HG03442 (cell line): Measurements from ENCODE around the gene LRRC4B.

ENCODE experiments used
- ATAC-seq: cut with Tn5 transposase; IDR thresholded peaks from one replicate; pipeline ENCODE4 v1.9.1; 2021; ENCODE audit warnings: mild to moderate bottlenecking, moderate library complexity; ENCODE audit not compliant: unreplicated experiment

The LRRC4B gene

DNA sequence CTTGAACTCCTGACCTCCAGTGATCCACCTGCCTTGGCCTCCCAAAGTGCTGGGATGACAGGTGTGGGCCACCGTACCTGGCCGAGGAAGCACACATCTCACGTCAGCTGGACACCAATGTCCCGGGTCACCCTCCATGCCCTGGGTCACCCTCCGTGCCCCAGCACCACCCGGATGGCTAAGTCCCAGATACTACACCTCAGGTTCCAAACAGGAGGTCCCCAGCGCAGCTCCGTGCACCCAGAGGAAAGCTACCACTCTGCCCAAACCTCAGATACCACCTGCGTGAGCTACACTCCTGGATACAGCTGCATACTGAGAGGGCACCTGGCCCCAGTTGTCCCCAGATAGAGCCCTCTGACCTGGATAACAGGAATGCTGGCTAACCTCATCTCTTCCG lies 14.0 kb downstream of the LRRC4B start:
- no peak for ATAC-seq

DNA sequence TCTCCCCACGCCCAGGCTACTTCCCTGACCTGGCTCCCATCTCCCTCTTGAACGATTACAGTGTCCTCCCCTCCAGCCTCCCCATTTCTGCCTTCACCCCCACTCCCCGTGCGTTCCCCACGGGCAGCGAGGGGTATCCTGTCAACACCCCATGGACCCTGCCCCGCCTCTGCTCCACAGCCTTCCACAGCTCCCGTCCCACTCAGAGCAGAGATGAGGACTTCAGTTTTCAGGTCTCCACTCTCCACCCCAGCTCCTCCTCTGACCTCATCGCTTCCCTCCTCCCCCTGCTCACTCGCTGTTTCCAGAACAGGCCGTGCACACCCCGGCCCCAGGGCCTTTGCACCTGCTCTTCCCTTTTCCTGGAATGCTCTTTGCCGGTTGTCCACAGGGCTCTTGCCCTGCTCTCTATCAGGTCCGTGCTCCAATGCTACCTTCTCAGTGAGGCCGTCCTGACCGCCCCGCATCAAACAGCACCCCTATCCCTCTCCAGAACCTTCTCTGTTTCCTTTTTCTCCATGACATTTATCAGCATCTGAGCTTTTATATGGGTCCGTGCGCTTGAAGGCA lies 15.0 kb downstream of the LRRC4B start:
- ATAC-seq, result no peak

DNA sequence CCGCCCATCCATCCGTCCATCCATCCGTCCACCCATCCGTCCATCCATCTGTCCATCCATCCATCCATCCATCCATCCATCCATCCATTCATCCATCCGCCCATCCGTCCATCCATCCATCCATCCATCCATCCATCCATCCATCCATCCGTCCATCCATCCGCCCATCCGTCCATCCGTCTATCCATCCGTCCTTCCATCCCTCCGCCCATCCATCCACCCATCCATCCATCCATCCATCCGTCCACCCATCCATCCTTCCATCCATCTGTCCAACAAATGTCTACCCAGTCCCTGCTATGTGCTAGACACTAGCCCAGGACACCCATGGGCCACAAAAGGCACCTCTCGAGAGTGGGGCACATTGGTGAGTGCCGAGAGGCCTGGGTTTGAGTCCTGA lies 15.7 kb downstream of the LRRC4B start:
- no peak for ATAC-seq

- no peak for ATAC-seq
Observed at GRCh38 chr19:50551715-50552187, 16.5 kb downstream of the LRRC4B start.

- ATAC-seq, result no peak
Observed at GRCh38 chr19:50551034-50551714, 17.1 kb downstream of the LRRC4B start.

DNA sequence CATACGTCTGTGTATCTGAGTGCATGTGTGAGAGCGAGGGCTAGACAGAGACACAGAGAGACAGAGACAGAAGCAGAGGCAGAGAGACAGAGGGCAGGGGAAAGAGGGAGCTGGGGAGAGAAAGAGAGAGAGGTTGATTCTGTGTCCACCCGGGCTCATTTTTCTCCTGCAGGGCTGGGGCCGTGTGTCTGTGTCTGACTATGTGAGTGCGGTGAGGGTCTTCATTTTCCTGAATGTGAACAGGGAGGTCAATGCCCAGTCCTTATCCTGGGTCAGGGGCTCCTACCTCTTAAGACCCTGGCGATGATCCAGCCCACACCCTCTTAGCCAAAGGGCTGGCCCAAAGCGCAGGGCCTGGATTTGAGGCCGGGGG lies 17.7 kb downstream of the LRRC4B start:
- ATAC-seq, result no peak

- ATAC-seq, result no peak
Observed at GRCh38 chr19:50549927-50550593, 18.2 kb downstream of the LRRC4B start.

- no peak for ATAC-seq
Observed at GRCh38 chr19:50549059-50549926, 18.9 kb downstream of the LRRC4B start.

DNA sequence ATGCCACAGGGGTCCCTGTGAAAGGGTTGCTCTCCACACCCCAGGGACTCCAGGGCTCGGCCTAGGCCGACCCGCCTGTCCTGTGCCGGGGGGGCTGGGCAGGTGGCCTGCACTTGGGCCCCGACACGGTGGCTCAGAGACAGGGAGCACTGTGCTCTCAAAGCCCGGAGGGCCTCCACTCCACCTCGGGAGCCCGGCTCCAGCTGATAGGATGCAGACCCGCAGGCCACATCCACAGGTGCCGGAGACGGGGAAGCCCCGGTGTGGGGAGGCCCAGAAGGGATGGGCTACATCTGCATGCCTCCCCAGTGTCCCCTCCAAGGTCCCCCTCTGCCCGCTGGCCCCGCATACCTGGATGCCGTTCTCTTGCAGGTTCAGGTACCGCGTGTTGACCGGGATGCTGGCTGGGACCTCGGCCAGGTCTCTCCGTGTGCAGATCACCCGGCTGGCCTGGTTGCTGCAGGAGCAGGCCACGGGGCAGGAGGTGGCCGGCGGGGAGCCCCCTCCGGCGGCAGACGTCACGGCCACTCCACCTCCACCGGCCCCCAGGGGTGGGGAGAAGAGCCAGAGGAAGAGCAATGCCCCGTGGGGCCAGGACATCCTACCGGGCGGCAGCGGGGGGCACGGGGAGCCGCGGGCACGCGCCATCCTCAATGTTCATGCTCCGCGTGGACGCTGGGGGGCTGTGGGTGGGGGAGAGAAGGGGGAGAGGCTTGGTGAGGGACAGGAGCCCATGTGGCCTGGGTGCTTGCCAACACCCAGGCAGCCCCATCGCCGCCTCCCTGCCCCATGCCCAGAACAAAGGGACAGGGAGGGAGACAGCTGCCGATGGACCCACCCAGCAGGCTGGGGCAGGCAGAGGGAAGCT lies 19.8 kb downstream of the LRRC4B start:
- no peak for ATAC-seq

DNA sequence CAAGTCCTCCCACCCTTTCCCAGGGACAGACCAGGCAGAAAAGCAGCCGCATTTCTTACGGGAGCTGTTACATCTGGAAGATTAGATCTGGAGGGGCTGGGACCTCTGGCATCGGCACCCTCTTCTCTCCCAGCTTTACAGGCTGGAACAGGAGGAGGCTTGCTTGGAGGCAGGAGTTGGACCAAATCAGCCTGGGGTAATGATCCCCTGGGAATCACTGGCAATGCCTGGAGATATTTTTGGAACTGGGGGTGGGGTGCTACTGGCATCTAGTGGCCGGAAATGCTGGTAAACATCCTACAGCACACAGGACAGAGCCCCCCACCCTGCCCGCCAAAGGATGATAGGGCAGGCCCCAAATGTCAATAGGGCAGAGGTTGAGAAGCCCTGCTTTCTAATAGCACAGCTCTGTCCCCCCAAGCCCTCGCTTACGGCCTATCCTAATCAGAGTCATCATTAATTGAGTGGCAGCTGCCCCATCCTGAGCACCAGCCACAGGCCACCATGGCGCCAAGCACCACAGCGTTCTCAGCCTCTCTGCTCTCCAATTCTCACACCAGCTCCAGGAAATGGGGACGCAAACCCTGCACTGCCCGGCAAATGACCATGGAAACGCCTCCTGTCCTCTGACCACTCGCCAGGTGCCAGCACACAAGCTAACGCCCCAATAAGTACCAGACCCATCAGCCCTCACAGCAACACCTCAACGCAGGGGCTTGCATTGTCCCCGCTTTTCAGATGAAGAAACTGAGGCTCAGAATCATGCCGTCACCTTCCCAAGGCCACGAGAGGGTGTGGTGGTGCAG lies 20.6 kb downstream of the LRRC4B start:
- no peak for ATAC-seq

DNA sequence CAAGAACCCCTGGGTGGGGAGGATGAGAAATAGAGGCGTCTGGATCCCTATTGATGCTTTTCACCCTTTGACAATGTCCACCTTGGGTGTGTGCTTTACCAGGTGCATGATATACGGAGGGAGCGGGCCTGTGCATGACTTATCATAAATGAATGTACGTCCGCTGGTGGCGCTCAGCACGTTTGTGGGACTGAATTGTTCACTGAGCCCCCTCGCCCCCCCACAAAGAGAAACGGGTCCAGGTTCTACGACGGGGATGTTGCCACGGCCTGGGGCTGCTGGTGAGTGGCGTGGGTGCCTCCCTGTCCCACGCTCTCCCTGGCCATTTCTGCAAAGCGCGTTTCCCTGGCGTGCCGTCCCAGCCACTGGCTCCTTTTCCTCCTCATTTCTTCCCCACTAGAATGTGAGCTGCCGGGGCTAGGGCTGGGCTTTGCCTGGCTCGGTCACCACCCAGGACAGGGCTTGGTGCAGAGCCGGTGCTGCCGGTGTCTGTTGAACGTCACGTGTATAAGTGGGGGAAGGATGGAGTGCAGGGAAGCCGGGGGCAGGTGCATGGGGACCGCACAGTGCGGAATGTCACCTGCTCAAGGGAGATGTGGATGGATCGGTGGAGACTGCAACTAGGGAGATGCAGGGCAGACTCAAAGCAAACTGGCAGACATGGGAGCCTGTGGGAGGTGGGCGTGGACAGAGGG lies 21.6 kb downstream of the LRRC4B start:
- ATAC-seq, result no peak

DNA sequence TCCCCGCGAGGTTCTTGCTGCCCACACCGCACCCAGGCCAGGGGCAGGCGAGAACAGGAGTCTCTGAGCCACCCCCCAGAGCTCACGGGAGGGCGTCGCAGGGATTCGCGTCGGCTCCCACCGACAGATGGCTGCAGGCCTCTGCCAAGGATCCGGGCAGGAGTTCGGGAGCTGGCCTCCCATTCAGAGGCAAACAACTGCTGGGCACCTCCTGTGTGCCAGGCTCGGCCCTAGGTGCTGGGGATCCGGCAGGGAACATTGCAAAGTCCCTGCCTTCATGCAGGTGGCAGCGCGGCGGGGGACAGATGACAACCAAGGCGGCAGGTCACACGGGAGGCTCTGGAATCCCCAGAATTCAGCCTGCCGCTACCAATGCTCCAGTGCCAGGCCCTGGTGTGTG lies 25.3 kb downstream of the LRRC4B start:
- no peak for ATAC-seq

- no peak for ATAC-seq
Observed at GRCh38 chr19:50537769-50538230, 30.4 kb downstream of the LRRC4B start.

DNA sequence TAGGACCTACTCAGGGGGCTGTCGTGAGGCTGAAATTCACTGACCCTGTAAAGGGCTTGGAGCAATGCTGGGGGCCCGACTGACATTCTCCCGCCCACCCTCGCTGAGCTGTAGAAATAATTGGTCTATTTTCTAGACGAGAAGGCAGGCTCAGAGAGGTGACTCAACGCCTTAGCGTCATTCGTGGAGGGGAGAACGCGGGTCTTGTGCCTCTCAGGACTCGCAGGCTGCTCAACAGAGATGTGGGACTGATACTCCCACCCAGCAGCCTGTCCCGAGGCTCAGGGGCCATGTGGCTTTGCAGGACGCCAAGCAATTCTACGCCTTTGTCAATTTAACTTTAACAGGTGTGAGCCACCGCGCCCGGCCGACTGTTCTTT lies 30.9 kb downstream of the LRRC4B start:
- no peak for ATAC-seq

DNA sequence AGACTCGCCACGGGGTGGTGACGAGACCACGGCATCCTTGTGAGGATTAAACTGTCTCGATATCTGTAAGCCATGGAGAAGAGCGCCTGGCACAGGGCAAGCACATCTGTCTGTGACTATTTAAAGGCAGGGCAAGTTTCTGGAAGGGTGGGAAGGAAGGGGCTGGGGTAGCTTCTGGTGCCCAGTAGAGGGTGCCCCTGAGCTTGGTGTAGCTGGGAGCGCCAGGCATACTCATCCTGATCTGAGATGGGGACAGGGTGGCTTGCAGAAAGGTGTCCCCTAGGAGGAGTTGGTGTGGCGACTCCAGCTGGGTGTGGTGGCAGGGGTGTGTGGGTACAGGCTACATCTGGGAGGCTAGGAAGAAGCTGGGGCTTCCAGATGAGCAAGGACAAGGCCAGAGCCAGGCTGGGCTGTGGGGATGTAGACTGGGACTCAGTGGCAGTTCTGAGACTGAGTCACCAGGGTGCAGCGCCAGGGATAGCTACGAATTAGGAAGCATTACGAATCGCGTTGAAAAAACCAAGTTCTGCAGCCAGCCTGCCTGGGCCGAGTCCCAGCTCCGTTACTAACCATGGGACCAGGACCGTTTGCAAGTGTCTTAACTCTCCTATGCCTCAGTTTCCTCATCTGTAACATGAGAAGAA lies 31.5 kb downstream of the LRRC4B start:
- ATAC-seq, result no peak

DNA sequence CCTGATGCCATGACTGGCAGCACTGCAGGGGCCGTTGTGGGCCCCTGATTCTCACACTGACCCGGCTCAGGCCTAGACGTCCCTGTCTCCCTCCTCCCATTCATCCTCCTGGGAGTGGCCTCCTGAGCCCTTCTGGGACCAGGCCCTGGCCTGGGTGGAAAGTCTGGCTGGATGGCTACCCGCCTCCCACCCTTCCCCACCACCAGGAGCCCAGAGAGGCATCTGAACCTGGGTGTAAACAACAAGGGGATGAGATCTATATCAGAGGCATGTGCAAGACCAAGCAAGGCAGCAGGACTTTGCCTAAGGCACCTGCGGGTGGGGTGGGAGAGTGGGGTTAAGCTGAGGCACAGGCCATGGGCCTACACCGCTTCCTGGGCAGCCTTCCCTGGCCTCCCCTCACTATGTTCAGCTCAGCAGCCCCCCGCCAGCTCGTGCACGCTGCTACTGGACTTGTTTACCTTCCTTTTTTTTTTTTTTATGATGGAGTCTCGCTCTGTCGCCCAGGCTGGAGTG lies 32.5 kb downstream of the LRRC4B start:
- no peak for ATAC-seq

GRCh38 chr19:50534478-50534877 lies 33.8 kb downstream of the LRRC4B start:
- ATAC-seq, result no peak

DNA sequence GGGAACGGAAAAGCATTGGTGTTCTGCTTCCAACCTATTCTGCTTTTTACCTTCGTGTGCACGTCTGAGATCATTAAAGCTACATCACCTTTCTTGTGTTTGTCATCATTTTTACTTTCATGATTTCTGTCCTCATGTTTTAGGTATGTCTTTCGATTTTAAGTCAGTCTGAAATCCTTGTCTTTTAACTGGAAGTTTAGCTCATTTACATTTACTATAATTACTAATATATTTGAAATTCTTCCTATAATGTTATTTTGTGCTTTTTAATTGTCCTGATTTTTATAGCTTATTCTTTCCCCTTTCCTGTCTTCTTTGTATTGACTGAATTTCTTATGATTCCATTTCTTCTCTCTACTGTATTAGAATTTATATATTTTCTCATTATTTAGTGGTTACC lies 35.3 kb downstream of the LRRC4B start:
- no peak for ATAC-seq
